Measurements from ENCODE around the gene FAR2.
"Not testable (repeated sequence)": the region's sequence is repeated elsewhere in the genome, so short reads cannot be mapped to it uniquely, and the experiment has no call there.

DNA sequence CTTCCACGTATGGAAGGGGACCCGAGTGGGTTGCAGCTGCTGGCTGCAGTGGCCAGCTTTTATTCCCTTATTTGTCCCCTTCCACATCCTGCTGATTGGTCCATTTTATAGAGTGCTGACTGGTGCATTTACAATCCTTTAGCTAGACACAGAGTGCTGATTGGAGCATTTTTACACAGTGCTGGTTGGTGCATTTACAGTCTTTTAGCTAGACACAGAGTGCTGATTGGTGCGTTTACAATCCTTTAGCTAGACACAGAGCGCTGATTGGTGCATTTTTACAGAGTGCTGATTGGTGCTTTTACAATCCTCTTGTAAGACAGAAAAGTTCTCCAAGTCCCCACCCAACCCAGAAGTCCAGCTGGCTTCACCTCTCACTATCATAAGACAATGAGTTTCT, 33.2 kb downstream of the FAR2 start:
- TF ChIP-seq CTCF (IDR thresholded peaks at IDR 0.05; ENCODE audit: insufficient read depth, low read depth, low read length); EZH2 (IDR thresholded peaks at IDR 0.05; ENCODE audit: insufficient read depth, low read length): not testable (repeated sequence)
